ENCODE results near the gene PRRC2B.
A peak's percentile ranks its signal among the peaks of the same experiment; 100 is the strongest.

PRRC2B gene

DNA sequence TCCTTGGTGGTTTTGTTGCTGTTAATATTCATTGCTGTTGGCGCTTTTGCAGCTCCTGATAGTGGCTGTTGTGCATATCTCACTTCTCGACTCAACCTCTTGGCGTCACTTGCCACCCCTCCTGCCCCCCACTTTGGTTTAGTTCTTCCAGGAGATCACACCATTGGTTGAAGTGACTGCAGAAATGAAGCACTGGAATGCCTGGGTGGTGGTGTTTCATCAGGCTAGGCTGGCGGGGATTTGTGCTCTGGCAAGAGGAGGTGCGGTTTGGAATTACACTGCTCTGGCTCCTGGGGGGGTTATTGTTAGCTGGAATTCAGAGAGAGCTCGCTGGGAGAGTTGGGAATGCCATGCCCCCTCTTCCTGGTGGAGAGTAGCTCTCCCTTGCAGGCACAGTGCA is 11.5 kb downstream of the PRRC2B start:
- Histone ChIP-seq H3F3A (ENCODE audit: insufficient read depth, low read length) (peaks cover 9% of the 10 kb centered on the region; the same call in 1 of the 2 replicates), H3K4me2 (ENCODE audit: low read depth, low read length) (no peak overlapping the region), H3K4me1 (ENCODE audit: low read length) (peaks cover 20% of the 10 kb centered on the region), H3K27me3 (replicated peaks; ENCODE audit: insufficient read depth, low read length) (no peaks in the 10 kb centered on the region), H3K27ac (ENCODE audit: low read length) (no peak overlapping the region), H3K9ac (ENCODE audit: low read length) (no peak overlapping the region), H4K20me1 (ENCODE audit: insufficient read depth, low read length) (peaks cover 97% of the 10 kb centered on the region), H3K4me3 (ENCODE audit: low read length) (no peak overlapping the region), H3K9me3 (replicated peaks; ENCODE audit: insufficient read depth, low read length) (no peaks in the 10 kb centered on the region), H3K79me2 (ENCODE audit: low read length) (peaks cover 100% of the 10 kb centered on the region), H3K36me3 (replicated peaks; ENCODE audit: insufficient read depth, low read length) (0 out of 2 replicates have a peak, but pooled peaks cover 3% of the 10 kb centered on the region), H2AFZ (ENCODE audit: low read length) (no peak overlapping the region), H3K9me2 (replicated peaks; ENCODE audit: insufficient read depth, low read length) (no peaks in the 10 kb centered on the region)
- TF ChIP-seq EZH2 (optimal IDR thresholded peaks at IDR 0.05; ENCODE audit: low read depth, low read length) (no peak), EZH2phosphoT487 (IDR thresholded peaks at IDR 0.05; ENCODE audit: low read length) (no peak)
- TF ChIP-seq, protein P1, sequence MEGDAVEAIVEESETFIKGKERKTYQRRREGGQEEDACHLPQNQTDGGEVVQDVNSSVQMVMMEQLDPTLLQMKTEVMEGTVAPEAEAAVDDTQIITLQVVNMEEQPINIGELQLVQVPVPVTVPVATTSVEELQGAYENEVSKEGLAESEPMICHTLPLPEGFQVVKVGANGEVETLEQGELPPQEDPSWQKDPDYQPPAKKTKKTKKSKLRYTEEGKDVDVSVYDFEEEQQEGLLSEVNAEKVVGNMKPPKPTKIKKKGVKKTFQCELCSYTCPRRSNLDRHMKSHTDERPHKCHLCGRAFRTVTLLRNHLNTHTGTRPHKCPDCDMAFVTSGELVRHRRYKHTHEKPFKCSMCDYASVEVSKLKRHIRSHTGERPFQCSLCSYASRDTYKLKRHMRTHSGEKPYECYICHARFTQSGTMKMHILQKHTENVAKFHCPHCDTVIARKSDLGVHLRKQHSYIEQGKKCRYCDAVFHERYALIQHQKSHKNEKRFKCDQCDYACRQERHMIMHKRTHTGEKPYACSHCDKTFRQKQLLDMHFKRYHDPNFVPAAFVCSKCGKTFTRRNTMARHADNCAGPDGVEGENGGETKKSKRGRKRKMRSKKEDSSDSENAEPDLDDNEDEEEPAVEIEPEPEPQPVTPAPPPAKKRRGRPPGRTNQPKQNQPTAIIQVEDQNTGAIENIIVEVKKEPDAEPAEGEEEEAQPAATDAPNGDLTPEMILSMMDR (IDR thresholded peaks at IDR 0.05; ENCODE audit: low read length), result no peak
- DNase-seq, result no peak

DNA sequence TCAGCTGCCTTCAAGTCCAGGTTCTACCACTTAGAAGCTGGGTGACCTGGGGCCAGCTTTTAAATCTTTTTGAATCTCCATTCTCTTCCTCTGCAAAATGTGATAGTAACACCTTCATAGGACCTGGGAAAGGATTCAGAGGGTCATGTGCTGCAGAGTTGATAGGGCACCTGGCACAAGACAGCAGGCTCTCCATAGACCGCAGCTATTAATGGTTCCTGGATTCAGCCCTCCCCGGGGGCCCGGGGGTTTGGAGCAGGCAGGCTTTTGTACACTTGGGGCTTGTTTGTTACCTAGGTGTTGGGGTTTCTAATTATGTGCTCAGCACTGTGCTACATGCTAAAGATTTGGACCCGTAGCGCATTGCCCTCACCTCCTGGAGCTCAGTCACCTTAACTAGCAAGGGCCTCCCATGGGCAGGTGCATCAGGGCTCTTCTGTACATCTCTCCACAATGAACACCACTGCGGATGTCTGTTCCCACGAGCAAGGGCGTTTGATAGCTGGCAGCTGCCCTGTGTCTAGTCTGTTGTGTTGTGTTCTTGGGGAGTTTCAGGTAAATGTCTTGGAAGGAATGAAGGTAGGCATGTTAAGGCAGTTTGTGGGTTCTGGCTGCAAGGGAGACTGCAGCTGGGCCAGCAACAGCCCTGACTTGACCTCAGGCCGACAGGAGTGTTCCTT is 12.1 kb downstream of the PRRC2B start:
- Histone ChIP-seq H3K27ac (ENCODE audit: low read length) (no peak overlapping the region), H3K36me3 (replicated peaks; ENCODE audit: insufficient read depth, low read length) (0 out of 2 replicates have a peak, but pooled peaks cover 3% of the 10 kb centered on the region), H2AFZ (ENCODE audit: low read length) (no peak overlapping the region), H4K20me1 (ENCODE audit: insufficient read depth, low read length) (peaks cover 97% of the 10 kb centered on the region), H3F3A (ENCODE audit: insufficient read depth, low read length) (peaks cover 9% of the 10 kb centered on the region; the same call in 1 of the 2 replicates), H3K9me2 (replicated peaks; ENCODE audit: insufficient read depth, low read length) (no peaks in the 10 kb centered on the region), H3K27me3 (replicated peaks; ENCODE audit: insufficient read depth, low read length) (no peaks in the 10 kb centered on the region), H3K79me2 (ENCODE audit: low read length) (peaks cover 100% of the 10 kb centered on the region), H3K9me3 (replicated peaks; ENCODE audit: insufficient read depth, low read length) (no peaks in the 10 kb centered on the region), H3K4me2 (ENCODE audit: low read depth, low read length) (no peak overlapping the region), H3K4me3 (ENCODE audit: low read length) (no peak overlapping the region), H3K9ac (ENCODE audit: low read length) (no peak overlapping the region), H3K4me1 (ENCODE audit: low read length) (peaks cover 20% of the 10 kb centered on the region)
- TF ChIP-seq EZH2phosphoT487 (IDR thresholded peaks at IDR 0.05; ENCODE audit: low read length) (no peak), EZH2 (optimal IDR thresholded peaks at IDR 0.05; ENCODE audit: low read depth, low read length) (no peak)
- TF ChIP-seq, protein P1 (IDR thresholded peaks at IDR 0.05; ENCODE audit: low read length), result no peak
- peak; percentile 8 for DNase-seq

DNA sequence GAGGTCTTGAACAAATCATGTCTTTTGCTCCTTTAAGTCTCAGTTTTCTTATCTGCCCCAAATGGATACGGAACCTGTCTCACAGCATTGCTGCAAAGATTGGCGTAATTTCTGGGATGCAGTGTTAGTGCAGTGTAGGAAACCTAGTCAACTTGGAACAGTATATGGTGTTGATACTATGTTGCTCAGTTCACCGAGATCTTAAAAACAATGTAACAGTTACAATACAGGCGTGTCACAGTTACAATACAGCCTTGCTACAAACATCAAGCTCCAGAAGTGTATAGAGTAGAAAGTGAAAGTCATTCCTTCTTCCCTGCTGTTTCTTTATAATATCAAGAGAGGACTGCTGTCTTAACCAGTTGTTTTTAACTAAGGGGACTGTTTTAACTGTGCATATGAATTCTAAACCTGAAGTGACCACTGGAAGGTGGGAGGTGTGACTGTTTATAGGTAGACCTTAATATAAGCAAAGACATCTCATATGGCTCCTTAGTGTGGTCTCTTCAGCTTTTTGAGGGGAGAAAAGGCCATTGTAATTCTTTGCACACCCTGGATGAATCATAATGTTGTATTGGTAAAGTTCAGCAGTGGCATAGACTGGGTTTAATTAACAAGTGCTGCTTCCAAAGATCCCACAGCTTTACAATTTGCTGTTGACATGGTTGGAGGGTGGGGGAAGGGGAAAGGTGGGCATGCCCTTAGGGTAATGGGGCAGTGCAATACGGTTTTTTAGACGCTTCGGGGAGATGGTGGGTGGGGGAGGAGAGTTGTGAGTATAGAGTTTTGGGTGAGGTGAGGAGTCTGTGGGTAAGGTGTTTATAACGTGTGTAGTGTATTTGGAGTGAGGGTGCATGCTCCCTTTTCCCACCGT is 12.9 kb downstream of the PRRC2B start:
- H3K27me3 ChIP-seq (replicated peaks; ENCODE audit: insufficient read depth, low read length), result no peaks in the 10 kb centered on the region
- no peak overlapping the region for H3K4me3 ChIP-seq (ENCODE audit: low read length)
- peaks cover 100% of the 10 kb centered on the region for H3K79me2 ChIP-seq (ENCODE audit: low read length)
- no peak overlapping the region for H2AFZ ChIP-seq (ENCODE audit: low read length)
- no peak overlapping the region for H3K9ac ChIP-seq (ENCODE audit: low read length)
- 0 out of 2 replicates have a peak, but pooled peaks cover 3% of the 10 kb centered on the region for H3K36me3 ChIP-seq (replicated peaks; ENCODE audit: insufficient read depth, low read length)
- H3K27ac ChIP-seq (ENCODE audit: low read length), result no peak overlapping the region
- peaks cover 95% of the 10 kb centered on the region for H4K20me1 ChIP-seq (ENCODE audit: insufficient read depth, low read length)
- no peak overlapping the region for H3K4me2 ChIP-seq (ENCODE audit: low read depth, low read length)
- TF ChIP-seq, protein P1 (IDR thresholded peaks at IDR 0.05; ENCODE audit: low read length), result no peak
- no peak for TF ChIP-seq EZH2 (optimal IDR thresholded peaks at IDR 0.05; ENCODE audit: low read depth, low read length)
- no peak for TF ChIP-seq EZH2phosphoT487 (IDR thresholded peaks at IDR 0.05; ENCODE audit: low read length)
- no peaks in the 10 kb centered on the region for H3K9me2 ChIP-seq (replicated peaks; ENCODE audit: insufficient read depth, low read length)
- H3K4me1 ChIP-seq (ENCODE audit: low read length), result peaks cover 20% of the 10 kb centered on the region
- H3F3A ChIP-seq (ENCODE audit: insufficient read depth, low read length), result peaks cover 9% of the 10 kb centered on the region; the same call in 1 of the 2 replicates
- no peak for DNase-seq
- H3K9me3 ChIP-seq (replicated peaks; ENCODE audit: insufficient read depth, low read length), result no peaks in the 10 kb centered on the region
